Neural progenitor cell (in vitro differentiated cells): ENCODE measurements around the gene FAM221B. TPM values are rescaled to one million over a fixed set of nuclear protein-coding genes. Genes with fewer than 3 reads are reported as not detected.

Experiments used
- DNase-seq: peaks from one replicate; pipeline ENCODE4 v3.0.0-alpha.2; 2016; ENCODE audit warnings: low spot score
- H2AFZ ChIP-seq: fragments of 200-600 bp; sonication (generic); replicated peaks from 2 replicates; pipeline ENCODE4 v1.6.1; 2016; ENCODE audit warnings: antibody characterized with exemption
- H3F3A ChIP-seq: fragments of 200-600 bp; sonication (generic); 2 replicates; pipeline ENCODE4 v1.6.1; 2016; ENCODE audit warnings: antibody characterized with exemption, low read depth
- H3K27ac ChIP-seq: fragments of 200-600 bp; sonication (generic); 2 replicates; pipeline ENCODE4 v1.5.1; 2016; ENCODE audit warnings: mild to moderate bottlenecking
- H3K27me3 ChIP-seq: fragments of 200-600 bp; sonication (generic); 2 replicates; pipeline ENCODE4 v1.6.1; 2016; ENCODE audit warnings: mild to moderate bottlenecking, moderate library complexity
- H3K36me3 ChIP-seq: fragments of 200-600 bp; sonication (generic); 2 replicates; pipeline ENCODE4 v1.5.1; 2016
- H3K4me1 ChIP-seq: fragments of 200-600 bp; sonication (generic); 2 replicates; pipeline ENCODE4 v1.6.1; 2016; ENCODE audit warnings: mixed run types
- H3K4me2 ChIP-seq: fragments of 200-600 bp; sonication (generic); 2 replicates; pipeline ENCODE4 v1.6.1; 2016
- H3K4me3 ChIP-seq: fragments of 200-600 bp; sonication (generic); 2 replicates; pipeline ENCODE4 v1.5.1; 2016
- H3K79me2 ChIP-seq: fragments of 200-600 bp; sonication (generic); 2 replicates; pipeline ENCODE4 v1.6.1; 2016; ENCODE audit warnings: low read depth
- H3K9ac ChIP-seq: fragments of 200-600 bp; sonication (generic); 2 replicates; pipeline ENCODE4 v1.6.1; 2016
- H3K9me3 ChIP-seq: fragments of 200-600 bp; sonication (generic); 2 replicates; pipeline ENCODE4 v1.5.1; 2016; ENCODE audit warnings: low read depth
- H4K20me1 ChIP-seq: fragments of 200-600 bp; sonication (generic); 2 replicates; pipeline ENCODE4 v1.6.1; 2016; ENCODE audit warnings: low read depth
- H3K27ac Mint-ChIP-seq: 3 replicates; pipeline ENCODE4 v1.8.0; 2021; ENCODE audit warnings: mixed read lengths
- H3K27me3 Mint-ChIP-seq: 2 replicates; pipeline ENCODE4 v1.8.0; 2022; ENCODE audit warnings: low read depth, mild to moderate bottlenecking, inconsistent platforms, moderate library complexity, mixed read lengths; ENCODE audit not compliant: insufficient read depth
- H3K36me3 Mint-ChIP-seq: 3 replicates; pipeline ENCODE4 v1.8.0; 2021; ENCODE audit warnings: mixed read lengths
- H3K4me1 Mint-ChIP-seq: 3 replicates; pipeline ENCODE4 v1.8.0; 2021; ENCODE audit warnings: mixed read lengths
- H3K4me3 Mint-ChIP-seq: 3 replicates; pipeline ENCODE4 v1.8.0; 2021; ENCODE audit warnings: mild to moderate bottlenecking, moderate library complexity, mixed read lengths
- H3K9me3 Mint-ChIP-seq: 3 replicates; pipeline ENCODE4 v1.8.0; 2020; ENCODE audit warnings: mixed read lengths
- CTCF ChIP-seq: fragments of 200-600 bp; sonication (generic); IDR thresholded peaks from 2 replicates; pipeline ENCODE4 v1.5.1; 2017; ENCODE audit warnings: antibody characterized with exemption, mild to moderate bottlenecking
- EZH2 ChIP-seq: fragments of 200-600 bp; sonication (generic); IDR thresholded peaks from 2 replicates; pipeline ENCODE4 v1.6.1; 2017; ENCODE audit warnings: antibody characterized with exemption, mild to moderate bottlenecking, moderate library complexity
- EZH2phosphoT487 ChIP-seq: fragments of 200-600 bp; sonication (generic); IDR thresholded peaks from 2 replicates; pipeline ENCODE4 v1.6.1; 2017; ENCODE audit warnings: antibody characterized with exemption
- total RNA-seq: library from RNA; depleted of rRNA; stranded (reverse); fragments of >200 nt; gene quantifications from 2 replicates; pipeline ENCODE4 v1.2.3, GENCODE V29; 2015; ENCODE audit warnings: low replicate concordance

FAM221B gene
- total RNA-seq, 1 donor from 2014 or later, result not detected

DNA sequence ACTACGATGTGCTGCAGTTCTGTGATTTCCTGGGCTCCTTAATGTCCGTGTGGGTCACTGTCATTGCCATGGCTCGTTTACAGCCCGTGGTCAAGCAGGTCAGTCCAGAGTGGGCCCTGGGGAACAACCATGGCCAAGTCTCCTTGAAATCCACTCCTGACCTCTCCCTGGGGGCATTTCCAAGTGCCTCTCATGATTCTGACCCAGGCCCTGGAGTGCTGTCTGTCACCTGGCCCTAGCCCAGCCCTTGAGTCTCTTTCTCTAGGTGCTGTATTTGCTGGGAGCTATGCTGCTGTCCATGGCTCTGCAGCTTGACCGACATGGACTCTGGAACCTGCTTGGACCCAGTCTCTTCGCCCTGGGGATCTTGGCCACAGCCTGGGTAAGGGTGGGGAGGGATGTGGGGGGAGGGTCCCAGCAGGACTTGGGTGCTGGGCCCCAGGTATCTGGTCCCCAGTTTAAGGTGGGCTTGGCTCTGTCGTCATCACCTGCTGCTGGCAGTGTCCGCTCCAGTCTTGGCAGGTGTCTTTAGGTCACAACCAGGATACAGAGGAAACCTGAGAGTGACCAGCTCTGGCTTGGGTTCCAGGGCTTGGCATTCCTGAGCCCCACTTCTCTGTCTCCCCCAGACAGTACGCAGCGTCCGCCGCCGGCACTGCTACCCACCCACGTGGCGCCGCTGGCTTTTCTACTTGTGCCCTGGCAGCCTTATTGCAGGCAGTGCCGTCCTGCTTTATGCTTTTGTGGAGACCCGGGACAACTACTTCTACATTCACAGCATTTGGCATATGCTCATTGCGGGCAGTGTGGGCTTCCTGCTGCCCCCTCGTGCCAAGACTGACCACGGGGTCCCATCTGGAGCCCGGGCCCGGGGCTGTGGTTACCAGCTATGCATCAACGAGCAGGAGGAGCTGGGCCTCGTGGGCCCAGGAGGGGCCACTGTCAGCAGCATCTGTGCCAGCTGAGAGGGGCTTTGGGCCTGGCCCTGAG, 24.6 kb upstream of the FAM221B start:
- no peak overlapping the region for H3K4me3 Mint-ChIP-seq
- Histone ChIP-seq H3K36me3 (no peaks in the 10 kb centered on the region), H4K20me1 (peaks cover 5% of the 10 kb centered on the region), H3K9me3 (no peaks in the 10 kb centered on the region), H3K27me3 (no peaks in the 10 kb centered on the region), H3K9ac (no peak overlapping the region), H3K4me2 (no peak overlapping the region), H3K4me1 (no peaks in the 10 kb centered on the region), H3F3A (no peaks in the 10 kb centered on the region), H3K79me2 (no peaks in the 10 kb centered on the region), H3K27ac (no peak overlapping the region), H3K4me3 (no peak overlapping the region), H2AFZ (no peak overlapping the region)
- H3K9me3 Mint-ChIP-seq, result no peaks in the 10 kb centered on the region
- DNase-seq, result no peak
- no peak overlapping the region for H3K27ac Mint-ChIP-seq
- H3K36me3 Mint-ChIP-seq, result peaks cover 10% of the 10 kb centered on the region
- H3K27me3 Mint-ChIP-seq, result peaks cover 3% of the 10 kb centered on the region
- H3K4me1 Mint-ChIP-seq, result no peaks in the 10 kb centered on the region
- TF ChIP-seq EZH2, result no peak
- TF ChIP-seq EZH2phosphoT487, result no peak
- no peak for TF ChIP-seq CTCF

GRCh38 chr9:35852267-35852815, 23.8 kb upstream of the FAM221B start:
- Mint-ChIP-seq H3K36me3 (peaks cover 16% of the 10 kb centered on the region), H3K27ac (no peak overlapping the region), H3K9me3 (no peaks in the 10 kb centered on the region), H3K4me3 (no peak overlapping the region), H3K27me3 (peaks cover 3% of the 10 kb centered on the region), H3K4me1 (no peaks in the 10 kb centered on the region)
- H3K4me3 ChIP-seq, result no peak overlapping the region
- H3K27ac ChIP-seq, result no peak overlapping the region
- peaks cover 4% of the 10 kb centered on the region for H3K27me3 ChIP-seq
- no peaks in the 10 kb centered on the region for H3F3A ChIP-seq
- no peak overlapping the region for H2AFZ ChIP-seq
- no peaks in the 10 kb centered on the region for H3K9me3 ChIP-seq
- H3K4me2 ChIP-seq, result no peak overlapping the region
- peaks cover 5% of the 10 kb centered on the region for H4K20me1 ChIP-seq
- no peak for TF ChIP-seq CTCF
- no peak for TF ChIP-seq EZH2phosphoT487
- no peak for TF ChIP-seq EZH2
- H3K36me3 ChIP-seq, result no peaks in the 10 kb centered on the region
- H3K79me2 ChIP-seq, result no peaks in the 10 kb centered on the region
- no peaks in the 10 kb centered on the region for H3K4me1 ChIP-seq
- no peak overlapping the region for H3K9ac ChIP-seq
- DNase-seq, result no peak

- Histone ChIP-seq H3K9me3 (no peaks in the 10 kb centered on the region), H3K79me2 (no peaks in the 10 kb centered on the region), H2AFZ (no peak overlapping the region), H3K9ac (no peak overlapping the region), H3K4me1 (peaks cover 4% of the 10 kb centered on the region), H3K4me2 (no peak overlapping the region), H3K27ac (no peak overlapping the region), H3K36me3 (no peaks in the 10 kb centered on the region), H4K20me1 (peaks cover 14% of the 10 kb centered on the region), H3K27me3 (peaks cover 32% of the 10 kb centered on the region), H3F3A (no peaks in the 10 kb centered on the region), H3K4me3 (no peak overlapping the region)
- no peaks in the 10 kb centered on the region for H3K9me3 Mint-ChIP-seq
- TF ChIP-seq EZH2, result no peak
- TF ChIP-seq CTCF, result no peak
- TF ChIP-seq EZH2phosphoT487, result no peak
- peaks cover 29% of the 10 kb centered on the region for H3K36me3 Mint-ChIP-seq
- H3K4me3 Mint-ChIP-seq, result no peak overlapping the region
- H3K27me3 Mint-ChIP-seq, result peaks cover 8% of the 10 kb centered on the region
- DNase-seq, result no peak
- no peaks in the 10 kb centered on the region for H3K4me1 Mint-ChIP-seq
- H3K27ac Mint-ChIP-seq, result no peak overlapping the region
Observed at GRCh38 chr9:35847792-35848572, 19.4 kb upstream of the FAM221B start.
